Neural cell (in vitro differentiated cells): ENCODE measurements around the gene MACC1.

Source experiments
- EP300 ChIP-seq: fragments of 450-650 bp; conservative IDR thresholded peaks from 2 replicates; pipeline ENCODE4 v1.6.1; 2014; ENCODE audit warnings: antibody characterized with exemption, mild to moderate bottlenecking, moderate library complexity; ENCODE audit not compliant: poor library complexity, severe bottlenecking
- EZH2 ChIP-seq: fragments of 200-600, 300-800 bp; shearing (Covaris generic), sonication (generic); IDR thresholded peaks from 2 replicates; pipeline ENCODE4 v1.6.1; 2014; ENCODE audit warnings: antibody characterized with exemption, low read length, borderline replicate concordance, mild to moderate bottlenecking; ENCODE audit not compliant: insufficient read depth, poor library complexity, severe bottlenecking
- MXI1 ChIP-seq: fragments of 450-650 bp; conservative IDR thresholded peaks from 2 replicates; pipeline ENCODE4 v1.6.1; 2014; ENCODE audit warnings: antibody characterized with exemption, mild to moderate bottlenecking; ENCODE audit not compliant: poor library complexity, severe bottlenecking
- POLR2AphosphoS5 ChIP-seq: IDR thresholded peaks from 2 replicates; pipeline ENCODE4 v1.6.1; 2012
- RAD21 ChIP-seq: fragments of 450-650 bp; conservative IDR thresholded peaks from 2 replicates; pipeline ENCODE4 v1.6.1; 2014; ENCODE audit warnings: antibody characterized with exemption, mild to moderate bottlenecking, moderate library complexity
- SMC3 ChIP-seq: fragments of 450-650 bp; conservative IDR thresholded peaks from 2 replicates; pipeline ENCODE4 v1.6.1; 2014; ENCODE audit warnings: antibody characterized with exemption, mild to moderate bottlenecking, moderate library complexity; ENCODE audit not compliant: poor library complexity
- TAF1 ChIP-seq: IDR thresholded peaks from 2 replicates; pipeline ENCODE4 v1.6.1; 2012; ENCODE audit warnings: low read depth
- TF ChIP-seq, protein P1 (sequence below): fragments of 450-650 bp; IDR thresholded peaks from 2 replicates; pipeline ENCODE4 v1.5.1; 2014; ENCODE audit warnings: antibody characterized with exemption, mild to moderate bottlenecking, moderate library complexity; ENCODE audit not compliant: poor library complexity, severe bottlenecking
- TF ChIP-seq, protein P2 (sequence below): IDR thresholded peaks from 2 replicates; pipeline ENCODE4 v1.6.1; 2012; ENCODE audit warnings: borderline replicate concordance

DNA sequence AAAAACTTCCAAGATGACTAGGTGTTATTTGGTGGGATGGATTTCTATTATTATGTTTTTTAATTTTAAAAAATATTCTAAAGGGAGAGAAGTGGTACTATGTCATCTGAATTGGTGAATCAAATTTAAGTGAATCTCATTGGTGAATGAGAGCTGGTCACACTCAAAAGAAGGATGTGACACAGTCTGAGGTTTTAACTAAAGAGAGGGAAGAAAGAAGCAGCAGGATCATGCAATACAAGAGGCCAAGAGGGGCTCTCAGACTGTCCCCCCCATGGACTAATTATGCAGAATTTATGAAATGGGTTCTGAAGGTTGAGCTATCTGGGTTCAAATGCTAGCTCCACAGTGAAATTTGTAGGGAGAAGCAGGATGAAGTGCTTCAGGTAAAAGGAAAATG is 16.2 kb downstream of the MACC1 start:
- TF ChIP-seq, protein P1, sequence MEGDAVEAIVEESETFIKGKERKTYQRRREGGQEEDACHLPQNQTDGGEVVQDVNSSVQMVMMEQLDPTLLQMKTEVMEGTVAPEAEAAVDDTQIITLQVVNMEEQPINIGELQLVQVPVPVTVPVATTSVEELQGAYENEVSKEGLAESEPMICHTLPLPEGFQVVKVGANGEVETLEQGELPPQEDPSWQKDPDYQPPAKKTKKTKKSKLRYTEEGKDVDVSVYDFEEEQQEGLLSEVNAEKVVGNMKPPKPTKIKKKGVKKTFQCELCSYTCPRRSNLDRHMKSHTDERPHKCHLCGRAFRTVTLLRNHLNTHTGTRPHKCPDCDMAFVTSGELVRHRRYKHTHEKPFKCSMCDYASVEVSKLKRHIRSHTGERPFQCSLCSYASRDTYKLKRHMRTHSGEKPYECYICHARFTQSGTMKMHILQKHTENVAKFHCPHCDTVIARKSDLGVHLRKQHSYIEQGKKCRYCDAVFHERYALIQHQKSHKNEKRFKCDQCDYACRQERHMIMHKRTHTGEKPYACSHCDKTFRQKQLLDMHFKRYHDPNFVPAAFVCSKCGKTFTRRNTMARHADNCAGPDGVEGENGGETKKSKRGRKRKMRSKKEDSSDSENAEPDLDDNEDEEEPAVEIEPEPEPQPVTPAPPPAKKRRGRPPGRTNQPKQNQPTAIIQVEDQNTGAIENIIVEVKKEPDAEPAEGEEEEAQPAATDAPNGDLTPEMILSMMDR = no peak
- TF ChIP-seq POLR2AphosphoS5 (no peak), EP300 (no peak), RAD21 (no peak), SMC3 (no peak), TAF1 (no peak), EZH2 (no peak), MXI1 (no peak)
- TF ChIP-seq, protein P2, sequence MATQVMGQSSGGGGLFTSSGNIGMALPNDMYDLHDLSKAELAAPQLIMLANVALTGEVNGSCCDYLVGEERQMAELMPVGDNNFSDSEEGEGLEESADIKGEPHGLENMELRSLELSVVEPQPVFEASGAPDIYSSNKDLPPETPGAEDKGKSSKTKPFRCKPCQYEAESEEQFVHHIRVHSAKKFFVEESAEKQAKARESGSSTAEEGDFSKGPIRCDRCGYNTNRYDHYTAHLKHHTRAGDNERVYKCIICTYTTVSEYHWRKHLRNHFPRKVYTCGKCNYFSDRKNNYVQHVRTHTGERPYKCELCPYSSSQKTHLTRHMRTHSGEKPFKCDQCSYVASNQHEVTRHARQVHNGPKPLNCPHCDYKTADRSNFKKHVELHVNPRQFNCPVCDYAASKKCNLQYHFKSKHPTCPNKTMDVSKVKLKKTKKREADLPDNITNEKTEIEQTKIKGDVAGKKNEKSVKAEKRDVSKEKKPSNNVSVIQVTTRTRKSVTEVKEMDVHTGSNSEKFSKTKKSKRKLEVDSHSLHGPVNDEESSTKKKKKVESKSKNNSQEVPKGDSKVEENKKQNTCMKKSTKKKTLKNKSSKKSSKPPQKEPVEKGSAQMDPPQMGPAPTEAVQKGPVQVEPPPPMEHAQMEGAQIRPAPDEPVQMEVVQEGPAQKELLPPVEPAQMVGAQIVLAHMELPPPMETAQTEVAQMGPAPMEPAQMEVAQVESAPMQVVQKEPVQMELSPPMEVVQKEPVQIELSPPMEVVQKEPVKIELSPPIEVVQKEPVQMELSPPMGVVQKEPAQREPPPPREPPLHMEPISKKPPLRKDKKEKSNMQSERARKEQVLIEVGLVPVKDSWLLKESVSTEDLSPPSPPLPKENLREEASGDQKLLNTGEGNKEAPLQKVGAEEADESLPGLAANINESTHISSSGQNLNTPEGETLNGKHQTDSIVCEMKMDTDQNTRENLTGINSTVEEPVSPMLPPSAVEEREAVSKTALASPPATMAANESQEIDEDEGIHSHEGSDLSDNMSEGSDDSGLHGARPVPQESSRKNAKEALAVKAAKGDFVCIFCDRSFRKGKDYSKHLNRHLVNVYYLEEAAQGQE = no peak
